Measurements from ENCODE around the gene FILIP1L. TPM values are rescaled to one million over a fixed set of nuclear protein-coding genes. Genes with fewer than 3 reads are reported as not detected.

The FILIP1L gene
- total RNA-seq, 2 donors from 2014 or later = 270 to 279 TPM

DNA sequence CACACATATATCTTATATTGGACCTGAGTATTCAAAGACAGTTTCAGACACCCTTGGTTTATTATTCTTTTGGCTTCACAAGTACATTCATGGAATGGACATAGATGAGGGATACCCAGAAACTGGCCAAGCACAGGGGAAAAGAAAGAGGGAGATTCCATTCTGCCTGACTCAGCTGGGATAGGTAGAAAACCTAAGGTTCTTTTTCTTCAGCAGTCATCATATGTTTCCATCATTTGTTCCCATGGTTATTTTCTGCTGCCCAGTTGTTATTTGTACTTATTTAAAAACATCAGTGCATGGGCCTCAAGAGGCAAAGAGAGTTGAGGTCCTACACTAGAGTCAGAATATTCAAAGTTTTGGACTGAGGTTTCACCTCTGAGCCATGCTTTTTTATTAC lies 91.8 kb downstream of the FILIP1L start:
- ATAC-seq (ENCODE audit: insufficient number of reproducible peaks, low FRiP score, low read depth) (no peak), DNase-seq (ENCODE audit: low spot score) (no peak)
- H3K36me3 ChIP-seq = no peaks in the 10 kb centered on the region
- no peaks in the 10 kb centered on the region for H3K27me3 ChIP-seq (replicated peaks; ENCODE audit: insufficient read depth)
- no peaks in the 10 kb centered on the region for H3K9me3 ChIP-seq
- peaks cover 28 to 66% of the 10 kb centered on the region in 2 donors for H3K4me1 ChIP-seq (ENCODE audit: control insufficient read depth in 1 of 2, low read depth in 2 of 2)
- H3K4me3 ChIP-seq = no peak overlapping the region
- H3K27ac ChIP-seq = peak overlapping the region; percentile 73 to 81
- TF ChIP-seq, protein P1, sequence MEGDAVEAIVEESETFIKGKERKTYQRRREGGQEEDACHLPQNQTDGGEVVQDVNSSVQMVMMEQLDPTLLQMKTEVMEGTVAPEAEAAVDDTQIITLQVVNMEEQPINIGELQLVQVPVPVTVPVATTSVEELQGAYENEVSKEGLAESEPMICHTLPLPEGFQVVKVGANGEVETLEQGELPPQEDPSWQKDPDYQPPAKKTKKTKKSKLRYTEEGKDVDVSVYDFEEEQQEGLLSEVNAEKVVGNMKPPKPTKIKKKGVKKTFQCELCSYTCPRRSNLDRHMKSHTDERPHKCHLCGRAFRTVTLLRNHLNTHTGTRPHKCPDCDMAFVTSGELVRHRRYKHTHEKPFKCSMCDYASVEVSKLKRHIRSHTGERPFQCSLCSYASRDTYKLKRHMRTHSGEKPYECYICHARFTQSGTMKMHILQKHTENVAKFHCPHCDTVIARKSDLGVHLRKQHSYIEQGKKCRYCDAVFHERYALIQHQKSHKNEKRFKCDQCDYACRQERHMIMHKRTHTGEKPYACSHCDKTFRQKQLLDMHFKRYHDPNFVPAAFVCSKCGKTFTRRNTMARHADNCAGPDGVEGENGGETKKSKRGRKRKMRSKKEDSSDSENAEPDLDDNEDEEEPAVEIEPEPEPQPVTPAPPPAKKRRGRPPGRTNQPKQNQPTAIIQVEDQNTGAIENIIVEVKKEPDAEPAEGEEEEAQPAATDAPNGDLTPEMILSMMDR (IDR thresholded peaks at IDR 0.05) = no peak

DNA sequence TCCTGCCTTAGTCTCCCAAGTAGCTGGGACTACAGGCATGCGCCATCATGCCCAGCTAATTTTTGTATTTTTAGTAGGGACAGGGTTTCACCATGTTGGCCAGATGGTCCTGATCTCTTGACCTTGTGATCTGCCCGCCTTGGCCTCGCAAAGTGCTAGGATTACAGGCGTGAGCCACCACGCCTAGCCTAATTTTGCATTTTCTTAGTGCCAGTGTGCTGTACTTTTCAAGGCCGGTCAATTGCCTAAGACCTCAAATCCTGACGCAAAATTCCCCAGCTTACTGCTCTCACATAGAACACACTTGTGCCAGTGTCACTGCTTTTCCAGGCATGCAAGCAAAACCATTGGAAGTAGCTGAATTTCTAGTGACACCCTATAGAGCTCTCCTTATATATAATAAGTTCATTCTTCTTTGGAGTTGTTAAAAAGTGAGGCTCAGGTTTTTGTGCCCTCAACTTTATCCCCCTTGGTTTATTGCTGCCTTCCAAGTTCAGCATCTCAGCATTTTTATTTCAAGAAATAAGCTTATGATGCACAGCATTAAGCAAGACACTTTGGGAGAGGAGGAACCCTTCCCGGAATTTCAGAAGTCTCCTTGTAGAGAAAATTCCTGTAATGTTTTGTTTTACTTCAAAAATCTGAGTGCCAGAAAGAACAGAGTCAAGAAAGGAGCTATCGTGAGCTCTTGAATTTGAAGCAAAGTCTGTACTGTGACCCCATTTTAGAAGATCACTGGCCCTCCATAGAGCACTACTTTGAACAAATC lies 93.2 kb downstream of the FILIP1L start:
- DNase-seq (ENCODE audit: low spot score) = no peak
- no peaks in the 10 kb centered on the region for H3K9me3 ChIP-seq
- H3K27me3 ChIP-seq (replicated peaks; ENCODE audit: insufficient read depth) = no peaks in the 10 kb centered on the region
- ATAC-seq (ENCODE audit: insufficient number of reproducible peaks, low FRiP score, low read depth) = no peak
- no peaks in the 10 kb centered on the region for H3K36me3 ChIP-seq
- TF ChIP-seq, protein P1 (IDR thresholded peaks at IDR 0.05) = no peak
- H3K27ac ChIP-seq = peak overlapping the region; percentile 73 to 81
- no peak overlapping the region for H3K4me3 ChIP-seq
- H3K4me1 ChIP-seq (ENCODE audit: control insufficient read depth in 1 of 2, low read depth in 2 of 2) = peaks cover 28 to 63% of the 10 kb centered on the region in 2 donors

- DNase-seq (ENCODE audit: low spot score) (no peak), ATAC-seq (ENCODE audit: insufficient number of reproducible peaks, low FRiP score, low read depth) (no peak)
- peaks cover 3% of the 10 kb centered on the region for H3K9me3 ChIP-seq
- peaks cover 22 to 50% of the 10 kb centered on the region in 2 donors for H3K4me1 ChIP-seq (ENCODE audit: control insufficient read depth in 1 of 2, low read depth in 2 of 2)
- peak overlapping the region in 1 of 2 donors; percentile 41 for H3K27ac ChIP-seq
- H3K27me3 ChIP-seq (replicated peaks; ENCODE audit: insufficient read depth) = no peaks in the 10 kb centered on the region
- H3K36me3 ChIP-seq = no peaks in the 10 kb centered on the region
- TF ChIP-seq, protein P1 (IDR thresholded peaks at IDR 0.05) = no peak
- no peak overlapping the region for H3K4me3 ChIP-seq
These were observed 94.6 kb downstream of the FILIP1L start for GRCh38 chr3:100019719-100020118.

- Histone ChIP-seq H3K27me3 (replicated peaks; ENCODE audit: insufficient read depth) (no peaks in the 10 kb centered on the region), H3K27ac (no peak overlapping the region), H3K4me3 (no peak overlapping the region), H3K36me3 (no peaks in the 10 kb centered on the region), H3K4me1 (ENCODE audit: control insufficient read depth in 1 of 2, low read depth in 2 of 2) (peaks cover 14 to 41% of the 10 kb centered on the region in 2 donors), H3K9me3 (peaks cover 3% of the 10 kb centered on the region)
- TF ChIP-seq, protein P1 (IDR thresholded peaks at IDR 0.05) = no peak
- no peak for ATAC-seq (ENCODE audit: insufficient number of reproducible peaks, low FRiP score, low read depth)
- no peak for DNase-seq (ENCODE audit: low spot score)
These were observed 95.5 kb downstream of the FILIP1L start for GRCh38 chr3:100018806-100019205.

DNA sequence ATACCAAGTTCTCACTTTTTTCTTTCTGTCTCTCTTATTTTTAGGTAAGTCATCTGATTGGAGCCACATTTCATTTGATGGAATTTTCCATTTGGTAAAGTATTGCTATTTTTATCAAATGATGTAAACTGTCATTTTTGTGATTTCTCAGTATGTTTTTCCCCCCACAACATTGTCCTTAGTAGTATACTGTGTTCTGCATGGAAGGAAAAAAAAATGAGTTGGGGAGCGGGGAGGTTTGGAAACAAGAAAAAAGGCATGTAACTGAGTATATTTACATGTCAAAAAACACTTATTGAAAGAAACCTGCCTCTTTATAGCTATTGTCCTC lies 104.2 kb downstream of the FILIP1L start:
- H3K9me3 ChIP-seq = peaks cover 1% of the 10 kb centered on the region
- no peaks in the 10 kb centered on the region for H3K27me3 ChIP-seq (replicated peaks; ENCODE audit: insufficient read depth)
- H3K4me3 ChIP-seq = no peak overlapping the region
- peak; percentile 60 for ATAC-seq (ENCODE audit: insufficient number of reproducible peaks, low FRiP score, low read depth)
- no peak for DNase-seq (ENCODE audit: low spot score)
- H3K36me3 ChIP-seq = no peaks in the 10 kb centered on the region
- H3K4me1 ChIP-seq (ENCODE audit: control insufficient read depth in 1 of 2, low read depth in 2 of 2) = peaks cover 15 to 52% of the 10 kb centered on the region in 2 donors
- TF ChIP-seq, protein P1 (IDR thresholded peaks at IDR 0.05) = no peak
- H3K27ac ChIP-seq = peak overlapping the region; percentile 72 to 78
